Lung microvascular endothelial cell (primary cell): ENCODE results near the gene HSPA1B. TPM values are rescaled to one million over a fixed set of nuclear protein-coding genes. Genes with fewer than 3 reads are reported as not detected.
A peak's percentile ranks its signal among the peaks of the same experiment; 100 is the strongest.
"Not testable (repeated sequence)": the region's sequence is repeated elsewhere in the genome, so short reads cannot be mapped to it uniquely, and the experiment has no call there.

ENCODE experiments used
- DNase-seq, 2 donors: peaks; one replicate each; pipeline versions ENCODE4 v3.0.0 to v3.0.0-alpha.2; 2010; ENCODE audit warnings: low read depth in 2 of 2
- total RNA-seq: library from RNA; depleted of rRNA; stranded (reverse); fragments of >200 nt; gene quantifications from 2 replicates; pipeline ENCODE4 v1.2.1, GENCODE V29; 2014

The HSPA1B gene
- 23.8 and 30.2 TPM in 2 replicates for total RNA-seq

- peak; percentile 91 to 98 for DNase-seq
Measured at GRCh38 chr6:31827286-31828079, at the start of gene HSPA1B. TSS of gene HSPA1B (plus strand) at chr6:31827738. CDS start at chr6:31827951, 213 bp downstream.

- DNase-seq, result no peak
Measured at GRCh38 chr6:31778193-31778592, 49.3 kb upstream of the HSPA1B start.

GRCh38 chr6:31778999-31779885 lies 48.3 kb upstream of the HSPA1B start:
- DNase-seq, result no peak

- DNase-seq, result no peak
Measured at GRCh38 chr6:31779908-31780307, 47.6 kb upstream of the HSPA1B start.

GRCh38 chr6:31780507-31781243 lies 46.9 kb upstream of the HSPA1B start:
- no peak for DNase-seq

- no peak for DNase-seq
Measured at GRCh38 chr6:31781244-31782125, 46.1 kb upstream of the HSPA1B start.

GRCh38 chr6:31782126-31782855 lies 45.2 kb upstream of the HSPA1B start:
- DNase-seq, result no peak

- DNase-seq, result no peak
Measured at GRCh38 chr6:31784098-31784925, 43.2 kb upstream of the HSPA1B start.

- no peak for DNase-seq
Measured at GRCh38 chr6:31785475-31785874, 42.1 kb upstream of the HSPA1B start.

- peak; percentile 48 to 63 for DNase-seq
Measured at GRCh38 chr6:31791324-31792089, 36.0 kb upstream of the HSPA1B start.

- no peak for DNase-seq
Measured at GRCh38 chr6:31792090-31792374, 35.5 kb upstream of the HSPA1B start.

- DNase-seq, result peak; percentile 24 to 70
Measured at GRCh38 chr6:31792761-31793171, 34.8 kb upstream of the HSPA1B start.

- not testable (repeated sequence) for DNase-seq
Measured at GRCh38 chr6:31793927-31794245, 33.7 kb upstream of the HSPA1B start.

- DNase-seq, result peak; percentile 27 to 34
Measured at GRCh38 chr6:31794294-31794865, 33.2 kb upstream of the HSPA1B start.

- peak in 1 of 2 donors; percentile 14 for DNase-seq
Measured at GRCh38 chr6:31794866-31795615, 32.5 kb upstream of the HSPA1B start.

GRCh38 chr6:31795616-31796298 lies 31.8 kb upstream of the HSPA1B start, which contains the start of gene VARS1:
TSS of gene VARS1 (minus strand) at chr6:31795752. CDS start at chr6:31795217, 535 bp downstream.
- DNase-seq, result peak; percentile 90 to 94

- DNase-seq, result no peak
Measured at GRCh38 chr6:31796993-31797385, 30.5 kb upstream of the HSPA1B start.
